ENCODE measurements around the gene LRRD1. TPM values are rescaled to one million over a fixed set of nuclear protein-coding genes. Genes with fewer than 3 reads are reported as not detected.

LRRD1 gene
- polyA plus RNA-seq, 4 donors = 0.11 to 0.95 (median 0.34) TPM

Other genes starting within 250 kb of the LRRD1 start
- 100 to 1,000 TPM in 1 of 4 donors, 10 to 100 TPM in 3; 71.6 to 109 (median 84.1) TPM for gene AKAP9, start 238.3 kb downstream of the LRRD1 start, polyA plus RNA-seq (ENCODE audit: insufficient read length in 4 of 4)
- 10 to 100 TPM; 67.8 to 82.5 (median 74.7) TPM for gene CYP51A1, start 44.7 kb downstream of the LRRD1 start, polyA plus RNA-seq (ENCODE audit: insufficient read length in 4 of 4)
- gene KRIT1, start 66.8 kb upstream of the LRRD1 start, polyA plus RNA-seq (ENCODE audit: insufficient read length in 4 of 4) = 10 to 100 TPM; 41.7 to 64.6 (median 48.8) TPM
- 10 to 100 TPM; 35.1 to 56.0 (median 44.9) TPM for gene ANKIB1, start 66.8 kb upstream of the LRRD1 start, polyA plus RNA-seq (ENCODE audit: insufficient read length in 4 of 4)